Renal cortical epithelial cell (primary cell): Measurements from ENCODE around the gene JAZF1. TPM values are rescaled to one million over a fixed set of nuclear protein-coding genes. Genes with fewer than 3 reads are reported as not detected.
"Not testable (repeated sequence)": the region's sequence is repeated elsewhere in the genome, so short reads cannot be mapped to it uniquely, and the experiment has no call there.

ENCODE experiments used
- DNase-seq: peaks from one replicate; pipeline ENCODE4 v3.0.0-alpha.2; 2011; ENCODE audit warnings: low read depth
- total RNA-seq: library from RNA; depleted of rRNA; stranded (reverse); fragments of >200 nt; gene quantifications from 2 replicates; pipeline ENCODE4 v1.2.3, GENCODE V29; 2014

Gene JAZF1
- total RNA-seq, 1 donor from 2014 or later, result 9.6 TPM

DNA sequence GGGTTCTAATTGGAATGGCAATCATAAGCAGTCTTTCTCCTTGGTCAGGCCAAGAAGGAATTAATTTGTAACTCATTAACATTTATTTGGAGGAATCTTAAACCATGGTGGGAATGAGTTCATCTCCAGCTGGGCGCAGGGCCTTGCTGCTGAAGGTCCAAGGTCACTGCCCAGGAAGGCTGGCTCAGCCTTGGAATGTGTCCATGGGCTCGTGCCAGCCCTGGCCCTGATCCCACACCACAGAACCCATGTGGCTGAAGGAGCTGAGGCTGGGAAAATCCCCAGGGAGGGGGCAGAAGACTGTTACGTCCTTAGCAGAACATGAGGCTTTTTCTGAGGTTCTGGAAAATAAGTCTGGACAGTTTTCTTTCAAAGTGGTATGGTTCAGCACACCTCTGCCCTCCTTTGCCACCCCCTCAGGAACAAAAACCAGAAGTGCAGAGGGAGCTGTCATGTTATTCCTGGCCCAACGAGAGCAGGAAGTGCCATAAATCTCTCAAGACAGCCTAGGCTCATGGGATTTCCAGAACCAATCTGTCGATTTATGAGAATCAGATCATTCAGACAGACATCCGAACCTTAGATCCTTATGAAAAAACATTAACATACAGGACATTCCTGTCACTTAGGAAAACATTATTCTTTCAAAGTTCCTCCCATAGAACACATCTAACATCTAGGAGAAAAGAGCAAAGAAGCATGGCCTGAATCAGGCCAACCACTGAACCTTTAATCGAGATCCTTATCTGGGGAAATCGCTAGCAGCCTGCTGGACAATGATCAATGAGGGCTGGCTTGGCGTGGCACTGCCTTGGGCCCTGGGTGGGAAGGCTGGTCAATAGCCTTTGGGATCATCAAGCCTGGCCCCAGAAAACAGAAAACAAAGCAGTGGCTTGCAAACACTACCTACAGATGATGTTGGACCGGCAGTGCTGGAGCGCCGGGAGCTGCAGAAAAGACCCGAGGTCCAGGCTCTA, 306.3 kb downstream of the JAZF1 start:
- DNase-seq, result peak; percentile 99

DNA sequence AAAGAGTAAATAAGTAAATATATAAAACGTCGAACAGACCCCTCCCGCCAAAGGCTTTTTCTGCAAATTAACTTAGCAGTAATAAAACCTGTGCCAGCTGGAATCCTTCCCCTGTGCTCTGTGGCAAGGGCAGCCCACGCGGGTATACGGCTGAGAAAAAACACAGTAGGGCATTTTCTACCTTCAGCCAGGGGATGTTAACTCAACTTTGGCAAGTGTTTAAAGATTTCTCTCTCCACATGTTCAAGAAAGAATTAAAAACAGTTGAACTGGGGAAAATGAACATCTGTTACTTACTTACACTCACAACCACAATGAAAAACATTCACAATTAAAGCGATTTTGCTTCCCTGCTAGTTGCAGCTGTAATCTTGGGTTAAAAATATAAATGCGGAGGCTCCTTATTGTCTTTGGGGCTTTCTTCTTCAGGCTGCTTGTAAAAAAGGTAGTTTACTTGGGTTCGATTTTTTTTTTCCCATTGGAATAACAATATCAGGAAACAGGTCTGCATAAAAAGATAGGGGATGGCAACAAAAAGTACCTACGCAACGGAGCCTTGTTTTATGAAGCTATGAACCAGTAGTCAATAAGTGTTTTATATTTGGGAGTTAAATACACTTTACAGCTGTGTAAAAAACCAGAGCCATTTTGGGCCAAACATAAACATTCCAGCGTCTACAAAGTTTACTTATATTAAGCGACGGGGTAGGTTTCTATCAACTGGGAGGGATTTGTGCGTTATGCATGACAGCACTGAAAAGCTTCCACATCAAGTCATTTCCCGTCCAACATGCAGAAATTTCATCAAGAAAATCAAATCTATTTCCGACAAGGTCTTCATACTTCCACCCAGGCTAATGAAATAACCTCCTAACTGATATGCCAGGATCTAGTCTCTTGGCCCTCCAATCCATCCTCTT, 308.0 kb downstream of the JAZF1 start:
- DNase-seq, result peak; percentile 36

DNA sequence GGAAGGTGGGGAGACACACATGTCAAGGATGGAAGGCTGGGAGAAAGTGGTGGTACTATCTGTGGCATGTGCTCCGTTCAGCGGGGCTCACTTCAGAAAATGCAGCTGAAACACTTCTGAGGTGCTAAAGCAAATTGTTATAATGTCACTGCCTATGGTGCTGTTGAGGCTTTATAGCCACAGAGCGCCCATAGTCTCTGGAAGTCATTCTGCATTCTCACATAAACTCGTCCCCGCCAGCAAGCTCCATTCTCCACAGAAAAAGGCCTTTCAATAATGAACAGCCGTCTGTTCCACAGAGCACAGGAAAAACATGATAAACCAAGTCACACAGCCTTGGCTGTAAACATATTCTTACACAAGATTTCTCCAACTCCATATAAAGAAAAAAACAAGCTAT, 308.7 kb downstream of the JAZF1 start:
- DNase-seq, result no peak

DNA sequence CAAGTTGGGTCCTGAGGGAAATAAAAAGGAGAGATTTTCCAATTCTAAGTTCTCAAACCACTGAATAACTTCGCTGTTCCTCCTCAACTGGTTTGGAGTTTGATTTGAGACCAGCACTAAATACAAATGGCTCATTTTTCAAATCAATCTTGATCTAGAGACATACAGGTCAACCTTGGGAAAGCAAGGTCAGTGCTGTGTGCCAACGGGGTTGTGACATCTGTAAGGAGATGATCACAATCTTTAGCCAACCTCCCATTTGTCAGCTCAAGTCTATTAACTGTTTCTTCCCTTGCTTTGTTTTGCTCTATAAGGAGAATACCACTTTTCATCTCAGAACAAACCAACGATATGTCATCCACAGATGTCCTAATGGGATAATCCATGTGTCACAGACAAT, 309.5 kb downstream of the JAZF1 start:
- DNase-seq, result no peak

DNA sequence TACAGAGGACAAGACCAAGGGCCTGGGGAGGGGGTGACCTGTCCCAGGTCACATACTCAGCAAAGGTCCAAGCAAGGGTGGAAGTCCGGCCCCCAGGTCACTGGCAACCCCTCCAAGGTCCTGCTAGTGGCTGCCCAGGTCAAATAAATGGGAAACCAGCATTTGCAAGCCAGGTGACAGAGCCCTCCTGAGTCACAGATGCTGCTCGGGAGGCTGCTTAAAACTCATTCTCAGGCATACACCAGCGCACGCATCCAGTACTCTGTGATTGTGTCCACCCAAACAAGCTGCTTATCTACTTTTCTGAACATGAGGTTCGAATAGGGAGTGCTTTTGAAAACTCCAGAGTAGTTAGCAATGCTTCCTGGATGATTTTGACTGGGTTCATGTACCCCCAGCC, 310.0 kb downstream of the JAZF1 start:
- DNase-seq, result no peak

DNA sequence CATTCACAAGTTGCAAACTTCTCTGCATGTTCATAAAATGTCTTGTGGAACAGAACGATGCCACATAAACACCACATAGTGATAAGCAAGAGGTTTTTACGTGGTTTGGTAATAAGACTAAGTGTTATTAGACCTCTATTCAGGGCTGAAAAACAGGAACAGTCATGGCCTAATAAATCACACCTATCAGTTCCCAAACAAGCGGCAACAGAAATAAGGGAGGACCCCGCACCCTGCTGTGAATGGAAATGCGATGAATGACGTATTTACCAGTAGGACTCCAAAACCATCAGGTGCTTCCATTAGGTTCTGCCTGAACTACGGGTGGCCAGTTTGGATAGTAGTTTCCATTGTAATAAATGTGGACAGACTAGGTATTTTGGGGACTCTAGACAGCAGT, 311.5 kb downstream of the JAZF1 start:
- DNase-seq, result no peak

DNA sequence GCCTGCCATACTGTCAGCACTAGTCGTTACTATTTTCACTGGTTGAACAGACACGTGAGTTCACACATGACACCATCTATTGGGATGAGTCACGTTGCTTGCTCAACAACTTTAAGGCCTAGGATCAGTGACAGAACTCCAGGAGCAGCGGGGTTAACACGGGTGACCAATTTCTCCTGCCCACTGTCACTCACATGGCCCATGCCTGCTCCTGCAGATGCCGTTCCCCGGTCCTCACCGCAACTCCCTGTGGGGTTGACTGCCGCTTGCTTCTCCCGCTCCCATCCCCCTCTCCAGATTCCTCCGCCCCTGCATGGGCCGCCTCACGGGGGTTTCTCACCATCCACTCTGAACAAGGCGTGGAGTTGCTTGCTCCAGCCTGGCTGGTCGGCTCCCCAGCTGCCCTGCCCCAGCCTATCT, 312.5 kb downstream of the JAZF1 start:
- peak; percentile 67 for DNase-seq

DNA sequence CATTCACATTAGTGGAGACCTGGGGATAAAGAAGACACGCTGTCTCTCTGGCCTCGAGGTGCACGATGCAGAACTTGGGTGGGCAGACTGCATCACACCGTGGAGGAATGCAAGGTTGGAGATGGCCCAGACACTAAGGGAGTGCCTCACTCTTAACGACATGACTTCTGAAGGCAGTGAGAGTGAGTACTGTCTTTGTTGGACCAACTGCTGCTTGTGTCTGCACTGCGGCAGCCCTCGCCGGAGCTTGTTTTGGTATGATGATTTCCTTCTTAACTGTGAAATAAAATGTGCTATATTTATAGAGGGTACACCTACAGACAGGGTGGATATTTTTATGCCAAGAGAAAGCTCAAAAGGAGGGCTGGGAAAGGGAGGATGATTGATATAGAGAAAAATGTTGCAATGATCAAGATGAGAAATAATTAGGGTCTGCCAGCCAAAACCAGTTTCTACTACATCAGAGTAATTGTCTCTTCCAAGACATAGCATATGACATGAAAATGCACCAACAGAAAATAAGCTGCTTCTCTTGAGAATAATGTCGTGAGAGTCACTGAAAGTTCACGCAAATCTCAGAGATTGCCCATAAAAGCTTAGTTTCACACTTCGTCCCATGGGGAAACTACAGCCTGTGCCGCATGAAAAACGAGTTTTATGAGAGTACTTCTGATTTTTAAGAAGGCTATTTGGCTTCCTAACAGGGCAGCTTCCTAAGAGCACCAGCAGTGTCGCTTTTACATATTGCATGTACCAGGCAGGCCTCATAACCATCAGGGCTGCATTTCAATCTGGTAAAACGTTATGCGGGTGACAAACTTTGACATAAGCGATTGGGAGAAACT, 313.5 kb downstream of the JAZF1 start:
- DNase-seq, result no peak

DNA sequence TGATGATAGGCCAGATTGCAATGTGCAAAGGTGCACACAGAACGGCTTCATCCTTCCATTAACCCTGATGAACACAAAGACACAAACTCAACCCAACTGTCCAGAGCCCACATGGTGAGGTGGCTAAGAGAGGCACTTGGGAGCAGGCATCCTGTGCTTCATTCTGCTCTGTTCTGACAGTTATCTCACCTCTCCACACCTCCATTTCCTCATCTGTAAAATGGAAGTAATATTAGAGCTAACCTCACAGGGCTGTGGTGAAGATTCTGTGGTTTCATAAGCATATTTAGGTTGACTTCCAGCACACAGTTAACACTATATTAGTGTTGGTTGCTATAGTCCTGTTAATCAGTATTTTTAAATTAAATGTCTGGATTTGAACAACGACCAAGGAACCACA, 314.3 kb downstream of the JAZF1 start:
- no peak for DNase-seq

DNA sequence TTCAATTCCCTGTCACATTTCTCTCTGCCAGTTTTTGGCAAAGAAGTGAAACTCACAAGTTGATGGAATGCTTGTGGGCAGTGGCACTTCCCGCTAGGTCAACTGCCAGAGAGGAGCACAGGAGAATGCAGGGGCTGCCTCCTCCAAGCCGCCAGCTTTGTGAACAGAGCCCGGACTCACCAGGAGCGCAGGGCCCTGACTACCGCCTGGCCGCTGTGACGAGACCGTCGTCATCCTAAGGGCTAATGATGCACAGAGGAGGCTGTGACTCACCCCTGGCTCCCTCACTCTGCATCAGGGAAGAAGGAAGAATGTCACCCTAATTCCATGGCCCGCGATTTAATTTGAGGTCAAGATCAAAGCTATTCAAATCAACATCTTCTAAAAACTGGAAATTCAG, 316.7 kb downstream of the JAZF1 start:
- DNase-seq, result peak; percentile 34

DNA sequence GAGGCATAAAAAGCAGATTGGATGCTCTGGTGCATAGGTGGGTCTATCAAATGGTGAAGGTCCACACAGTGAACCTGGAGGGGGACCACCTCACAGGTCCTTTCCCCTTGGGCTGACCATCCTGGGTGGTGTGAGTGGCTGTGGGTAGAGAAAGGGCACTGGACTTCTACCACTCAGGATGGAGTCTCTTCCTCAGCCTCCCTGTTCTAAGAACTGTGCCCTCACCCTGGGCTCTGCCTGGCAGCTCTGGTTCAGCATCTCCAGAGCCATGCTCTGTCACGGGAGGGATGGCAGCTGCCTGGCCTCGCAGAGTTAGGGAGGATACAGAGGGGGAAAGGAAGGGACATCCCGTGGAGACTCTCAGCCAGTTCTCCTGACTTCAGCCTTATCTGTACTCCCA, 318.8 kb downstream of the JAZF1 start:
- no peak for DNase-seq

DNA sequence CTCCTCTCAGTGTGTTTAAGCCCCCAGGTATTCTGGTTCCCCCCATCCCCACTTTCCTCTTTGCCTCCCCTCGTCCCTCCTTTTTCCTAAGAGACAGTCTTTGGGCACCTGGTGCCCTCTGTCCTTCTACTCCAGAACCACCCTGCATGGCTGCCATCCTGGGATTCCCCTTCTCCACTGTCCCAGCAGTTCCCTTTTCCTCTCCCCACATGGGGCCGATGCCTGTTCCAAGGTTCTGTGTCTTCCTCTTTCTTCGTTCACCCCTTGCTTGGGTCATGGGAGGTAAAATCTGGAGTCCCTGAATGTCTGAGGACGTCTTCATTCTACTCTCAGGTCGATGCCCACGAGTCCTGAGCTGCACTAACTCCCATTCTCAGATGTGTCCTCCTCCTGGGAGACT, 319.8 kb downstream of the JAZF1 start:
- no peak for DNase-seq

DNA sequence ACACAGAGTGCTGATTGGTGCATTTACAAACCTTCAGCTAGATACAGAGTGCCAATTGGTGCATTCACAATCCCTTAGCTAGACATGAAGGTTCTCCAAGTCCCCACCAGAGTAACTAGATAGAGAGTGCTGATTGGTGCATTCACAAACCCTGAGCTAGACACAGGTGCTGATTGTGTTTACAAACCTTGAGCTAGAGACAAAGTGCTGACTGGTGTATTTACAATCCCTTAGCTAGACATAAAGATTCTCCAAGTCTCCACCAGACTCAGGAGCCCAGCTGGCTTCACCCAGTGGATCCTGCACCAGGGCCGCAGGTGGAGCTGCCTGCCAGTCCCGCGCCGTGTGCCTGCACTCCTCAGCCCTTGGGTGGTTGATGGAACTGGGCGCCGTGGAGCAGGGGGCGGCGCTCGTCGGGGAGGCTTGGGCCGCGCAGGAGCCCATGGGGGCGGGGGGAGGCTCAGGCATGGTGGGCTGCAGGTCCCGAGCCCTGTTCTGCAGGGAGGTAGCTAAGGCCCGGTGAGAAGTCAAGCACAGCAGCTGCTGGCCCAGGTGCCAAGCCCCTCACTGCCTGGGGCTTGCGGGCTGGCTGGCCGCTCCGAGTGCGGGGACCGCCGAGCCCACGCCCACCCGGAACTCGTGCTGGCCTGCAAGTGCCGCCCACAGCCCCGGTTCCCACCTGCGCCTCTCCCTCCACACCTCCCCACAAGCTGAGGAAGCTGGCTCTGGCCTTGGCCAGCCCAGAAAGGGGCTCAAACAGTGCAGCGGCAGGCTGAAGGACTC, 323.7 kb downstream of the JAZF1 start:
- DNase-seq, result not testable (repeated sequence)

DNA sequence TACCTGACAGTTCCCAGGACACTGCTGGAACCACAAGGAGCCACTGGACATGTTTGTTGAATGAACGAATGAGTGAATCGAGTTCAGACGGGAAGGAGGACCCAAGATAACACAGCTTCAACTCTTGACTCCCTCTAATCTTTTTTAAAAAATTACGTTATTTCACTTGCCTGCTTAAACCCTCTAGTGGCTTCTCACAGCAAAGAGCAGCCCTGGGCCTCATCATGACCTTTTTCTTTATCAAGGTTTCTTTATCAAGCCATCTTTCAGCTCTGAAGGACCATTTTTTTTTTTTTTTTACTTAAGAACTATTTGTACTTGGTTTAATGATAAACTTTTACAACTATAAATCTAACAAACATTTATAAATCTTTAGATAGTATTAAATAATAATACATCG, 330.1 kb downstream of the JAZF1 start:
- DNase-seq, result no peak

DNA sequence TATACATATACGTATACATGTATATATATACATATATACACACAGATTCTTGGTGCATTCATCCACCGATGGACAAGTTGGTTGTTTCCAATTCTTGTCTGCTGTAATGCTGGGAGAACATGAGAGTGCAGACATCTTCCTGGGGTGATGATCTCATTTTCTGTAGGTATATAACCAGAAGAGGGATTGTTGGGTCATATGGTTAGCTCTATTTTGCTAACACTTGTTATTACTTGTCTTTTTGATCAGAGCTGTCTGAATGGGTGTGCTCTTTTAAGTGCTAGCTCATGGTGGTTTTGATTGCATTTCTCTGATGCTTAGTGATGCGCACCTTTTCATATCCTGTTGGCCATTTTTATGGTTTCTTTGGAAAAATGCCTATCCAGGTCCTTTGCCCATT, 334.2 kb downstream of the JAZF1 start:
- no peak for DNase-seq

DNA sequence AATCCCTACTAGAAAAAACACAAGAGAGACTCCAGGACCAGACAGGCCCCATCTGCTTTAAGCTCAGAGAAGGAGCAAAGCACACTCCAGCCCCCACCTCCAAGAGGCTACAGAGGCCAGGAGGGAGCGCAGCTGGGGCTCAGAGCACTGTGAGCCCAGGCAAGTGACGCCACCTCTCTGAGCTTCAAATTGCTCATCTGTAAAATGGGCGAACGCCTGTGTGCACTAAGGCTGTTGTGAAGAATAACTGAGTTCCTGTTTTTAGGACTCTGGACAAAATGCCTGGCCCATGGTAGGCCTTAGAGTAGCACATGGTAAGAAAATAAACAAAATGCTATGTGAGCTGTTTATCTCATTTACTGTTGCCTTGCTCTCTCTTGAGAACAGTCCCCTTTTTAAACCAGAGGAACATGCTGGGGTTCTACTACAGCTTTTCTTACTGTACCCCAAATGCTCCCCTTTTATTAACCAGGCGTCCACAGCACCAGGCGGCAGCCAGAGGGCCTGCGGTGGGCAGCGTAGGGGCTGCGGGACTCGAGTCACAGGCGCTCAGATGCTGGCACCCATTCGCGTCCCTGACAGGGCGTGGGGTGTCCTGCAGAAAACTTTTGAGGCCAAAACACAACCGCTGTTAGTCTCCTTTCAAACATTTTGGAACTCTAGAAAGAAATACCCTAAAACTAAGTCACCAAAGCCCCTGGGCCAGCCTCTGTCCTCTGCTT, 336.9 kb downstream of the JAZF1 start:
- no peak for DNase-seq

DNA sequence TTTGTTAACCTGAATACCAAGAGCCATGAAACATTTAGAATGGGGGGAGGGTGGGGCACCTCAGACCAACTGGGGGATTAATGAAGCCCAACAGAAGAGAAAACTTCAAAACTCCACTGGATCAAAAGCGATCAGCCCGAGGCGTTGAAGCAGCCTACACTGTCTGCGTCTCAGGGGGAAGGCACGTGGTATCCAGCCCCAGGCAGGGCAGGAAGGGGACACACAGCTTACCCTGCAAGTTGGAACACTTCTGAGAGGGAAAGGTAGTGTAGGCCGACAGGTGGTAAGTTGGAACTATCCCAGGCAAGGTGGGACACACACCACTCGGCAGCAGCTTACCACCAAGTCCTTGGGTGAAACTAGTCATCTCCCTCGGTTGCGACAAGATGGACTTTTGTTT, 337.7 kb downstream of the JAZF1 start:
- DNase-seq, result no peak

DNA sequence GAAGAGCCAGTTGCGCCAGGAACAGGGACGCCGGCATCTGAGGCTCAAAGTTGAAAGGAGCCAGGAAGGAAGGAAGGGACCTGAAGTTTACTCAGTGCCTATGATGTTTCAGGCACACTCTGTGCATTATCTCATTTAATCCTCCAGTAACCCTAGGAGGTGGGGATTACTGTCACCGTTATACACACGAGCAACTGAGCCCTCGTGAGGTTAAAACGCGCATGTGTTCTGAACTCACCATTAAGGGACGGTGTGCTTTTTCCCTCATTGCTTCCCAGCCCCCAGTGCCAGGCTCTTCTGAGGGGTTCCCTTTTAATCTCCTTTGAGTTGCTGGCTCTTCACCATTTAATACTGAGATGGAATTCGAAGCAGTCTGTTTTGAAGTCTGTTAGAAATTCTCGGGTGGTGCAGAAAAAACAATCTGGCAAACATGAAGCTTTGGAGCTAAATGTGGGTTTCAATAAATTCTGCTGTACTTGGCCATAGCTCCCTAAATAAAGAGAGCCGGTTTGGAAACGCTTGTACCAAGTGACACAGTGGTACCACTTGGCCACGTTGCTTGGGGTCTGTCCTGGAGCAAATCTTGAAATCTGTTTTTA, 338.4 kb downstream of the JAZF1 start:
- no peak for DNase-seq

DNA sequence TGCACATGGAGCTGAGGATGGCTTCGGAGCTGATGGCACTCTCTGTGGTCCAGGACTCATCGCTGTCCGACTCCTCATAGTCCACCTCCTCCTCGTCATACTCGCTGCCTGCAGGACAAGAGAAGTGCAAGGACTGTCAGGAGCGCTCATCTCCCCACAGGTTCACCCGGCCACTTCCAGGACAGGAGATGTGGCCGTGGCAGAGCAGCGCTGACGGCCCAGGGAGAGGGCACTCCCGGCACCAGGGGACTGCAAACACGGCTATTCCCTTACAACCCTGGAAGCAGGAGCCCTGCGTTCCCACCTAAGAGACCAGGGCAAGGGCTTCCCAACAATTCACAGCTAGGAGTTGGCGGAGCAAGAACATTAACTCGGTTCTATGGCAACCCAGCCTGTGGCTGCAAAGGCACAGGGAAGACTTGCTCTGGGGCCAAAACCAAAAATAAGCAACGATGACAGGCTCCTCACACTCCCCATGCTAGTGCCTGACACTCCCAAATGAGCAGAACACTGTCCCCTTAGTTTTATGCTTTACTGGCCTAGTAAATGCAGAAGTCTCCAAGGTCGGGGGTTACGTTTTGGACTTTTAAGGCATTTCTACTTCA, 339.7 kb downstream of the JAZF1 start:
- no peak for DNase-seq
